RCC 7860 (cell line): ENCODE measurements around the gene KEL.

Source experiments
- DNase-seq: peaks from one replicate; pipeline ENCODE4 v3.0.0-alpha.2; 2015; ENCODE audit warnings: low spot score
- FAIRE-seq: peaks from 2 replicates; lab custom pipeline; 2012; peaks lifted over from hg19 to GRCh38; lab: Jason Lieb, UNC

Gene KEL

GRCh38 chr7:142932386-142933091 lies 29.6 kb downstream of the KEL start:
- FAIRE-seq (no peak), DNase-seq (no peak)

- DNase-seq (no peak), FAIRE-seq (no peak)
These were observed 31.9 kb downstream of the KEL start for GRCh38 chr7:142930126-142930730.

- no peak for FAIRE-seq
These were observed 34.2 kb downstream of the KEL start for GRCh38 chr7:142927949-142928348.

GRCh38 chr7:142927085-142927745 lies 34.9 kb downstream of the KEL start:
- no peak for DNase-seq
- FAIRE-seq: no peak

More at GRCh38 chr7:142927949-142928348, 34.2 kb downstream of the KEL start:
- DNase-seq: no peak

- DNase-seq (no peak), FAIRE-seq (no peak)
These were observed 36.8 kb downstream of the KEL start for GRCh38 chr7:142925413-142925812.

GRCh38 chr7:142923391-142923790 lies 38.8 kb downstream of the KEL start:
- DNase-seq (no peak), FAIRE-seq (no peak)

GRCh38 chr7:142919656-142920055 lies 42.5 kb downstream of the KEL start:
- DNase-seq (no peak), FAIRE-seq (no peak)

GRCh38 chr7:142918901-142919300 lies 43.3 kb downstream of the KEL start:
- DNase-seq: no peak
- no peak for FAIRE-seq

GRCh38 chr7:142917447-142917846 lies 44.7 kb downstream of the KEL start:
- FAIRE-seq (no peak), DNase-seq (no peak)

- DNase-seq (no peak), FAIRE-seq (no peak)
These were observed 45.7 kb downstream of the KEL start for GRCh38 chr7:142916508-142916907.

GRCh38 chr7:142915315-142915714 lies 46.8 kb downstream of the KEL start:
- DNase-seq: no peak
- FAIRE-seq: no peak

GRCh38 chr7:142914121-142914520 lies 48.0 kb downstream of the KEL start:
- DNase-seq (no peak), FAIRE-seq (no peak)

- FAIRE-seq: no peak
These were observed 48.6 kb downstream of the KEL start for GRCh38 chr7:142913566-142913965.

GRCh38 chr7:142913051-142913450 lies 49.1 kb downstream of the KEL start:
- no peak for FAIRE-seq
- no peak for DNase-seq

More at GRCh38 chr7:142913566-142913965, 48.6 kb downstream of the KEL start:
- no peak for DNase-seq

GRCh38 chr7:142910481-142910880 lies 51.7 kb downstream of the KEL start:
- FAIRE-seq (no peak), DNase-seq (no peak)

GRCh38 chr7:142910031-142910433 lies 52.1 kb downstream of the KEL start:
- no peak for FAIRE-seq
- no peak for DNase-seq

GRCh38 chr7:142908921-142909890 lies 53.0 kb downstream of the KEL start:
- no peak for DNase-seq
- FAIRE-seq: no peak

GRCh38 chr7:142908290-142908689 lies 53.9 kb downstream of the KEL start:
- FAIRE-seq: no peak

GRCh38 chr7:142906643-142907042 lies 55.5 kb downstream of the KEL start:
- no peak for FAIRE-seq
- no peak for DNase-seq

More at GRCh38 chr7:142908290-142908689, 53.9 kb downstream of the KEL start:
- DNase-seq: no peak

- no peak for FAIRE-seq
- no peak for DNase-seq
These were observed 56.4 kb downstream of the KEL start for GRCh38 chr7:142905759-142906158.

- FAIRE-seq (no peak), DNase-seq (no peak)
These were observed 58.0 kb downstream of the KEL start for GRCh38 chr7:142904128-142904527.
